ENCODE measurements around the gene HELB.
"Not testable (repeated sequence)": the region's sequence is repeated elsewhere in the genome, so short reads cannot be mapped to it uniquely, and the experiment has no call there.

Gene HELB

DNA sequence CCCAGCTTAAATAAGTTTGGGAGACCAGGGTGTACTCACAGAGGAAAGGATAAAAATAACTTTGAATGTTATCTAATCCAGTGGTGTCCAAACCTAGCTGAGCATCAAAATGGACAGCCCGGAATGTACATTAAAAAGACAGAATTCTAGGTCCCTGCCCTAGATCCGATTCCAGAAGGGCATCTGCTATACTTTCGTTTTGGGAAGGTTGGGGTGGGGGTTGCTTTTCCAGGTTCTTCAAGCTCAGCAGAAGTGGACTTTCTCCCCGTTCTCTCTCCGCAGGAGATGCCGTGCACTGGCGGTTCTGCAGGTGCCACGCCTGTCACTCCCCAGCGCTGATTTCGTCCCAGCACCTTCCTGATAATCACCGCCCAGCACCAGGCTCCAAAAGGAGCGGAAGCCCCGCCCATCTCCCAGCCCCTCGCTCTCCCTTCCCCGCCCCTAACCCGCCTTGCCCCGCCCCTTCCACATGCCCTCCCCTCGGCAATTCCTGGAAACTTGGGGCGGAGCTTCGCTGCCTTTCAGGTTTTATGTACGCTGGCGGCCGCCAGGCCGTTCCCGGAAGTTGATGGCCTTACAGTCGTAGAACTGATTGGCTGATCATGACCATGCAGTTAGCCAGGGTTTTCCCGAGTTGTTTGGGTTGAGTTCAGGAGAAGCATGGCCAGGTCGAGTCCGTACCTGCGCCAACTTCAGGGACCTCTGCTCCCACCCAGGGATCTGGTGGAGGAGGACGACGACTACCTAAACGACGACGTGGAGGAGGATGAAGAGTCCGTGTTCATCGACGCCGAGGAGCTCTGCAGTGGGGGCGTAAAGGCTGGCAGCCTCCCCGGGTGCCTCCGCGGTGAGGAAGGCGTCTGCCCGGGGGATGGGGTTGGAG is at the start of gene HELB:
HELB (plus strand) TSS at position 550 of the 883 bp plus-strand sequence; CDS start at position 661, 111 bp downstream.
- peak in 1 of 2 experiments; percentile 39 for DNase-seq

DNA sequence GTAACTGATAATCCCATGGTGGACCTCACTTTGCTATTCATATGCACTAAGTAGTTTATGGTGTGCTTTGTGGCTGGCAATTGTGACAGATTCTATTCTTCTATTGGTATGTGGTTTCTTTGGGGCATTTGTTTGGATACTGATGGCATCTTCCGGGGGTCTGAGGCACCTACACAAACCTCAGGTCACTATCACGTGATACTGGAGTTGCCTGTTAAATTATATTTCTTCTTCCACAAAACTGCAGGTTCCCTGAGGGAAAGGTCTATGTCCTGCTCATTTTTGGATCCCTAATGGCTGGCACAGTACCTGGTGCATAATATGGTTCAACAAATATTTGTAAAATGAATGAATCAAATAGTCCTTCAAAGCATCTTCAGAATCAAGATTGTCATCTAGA is 49.5 kb upstream of the HELB start:
- DNase-seq, result no peak

DNA sequence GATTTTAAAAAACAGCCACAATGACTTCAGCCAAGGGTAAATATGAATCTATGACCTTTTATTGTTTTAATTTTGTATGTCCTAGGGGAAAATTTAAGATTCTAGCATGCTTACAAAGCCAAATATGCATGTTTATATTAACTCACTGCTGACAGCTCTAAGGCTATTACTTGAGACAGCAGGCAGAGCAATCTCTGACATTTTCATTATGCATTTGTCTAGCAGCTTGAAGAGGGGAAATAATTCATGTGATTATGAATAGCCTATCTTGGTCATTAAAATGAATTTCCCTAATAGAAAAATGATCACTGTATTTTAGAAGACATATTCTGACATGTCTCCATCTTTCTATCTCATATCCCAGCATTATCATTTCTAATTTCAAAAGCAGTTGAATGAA is 46.6 kb upstream of the HELB start:
- no peak for DNase-seq

GRCh38 chr12:66258011-66258410 is 44.3 kb upstream of the HELB start:
- DNase-seq, result no peak

DNA sequence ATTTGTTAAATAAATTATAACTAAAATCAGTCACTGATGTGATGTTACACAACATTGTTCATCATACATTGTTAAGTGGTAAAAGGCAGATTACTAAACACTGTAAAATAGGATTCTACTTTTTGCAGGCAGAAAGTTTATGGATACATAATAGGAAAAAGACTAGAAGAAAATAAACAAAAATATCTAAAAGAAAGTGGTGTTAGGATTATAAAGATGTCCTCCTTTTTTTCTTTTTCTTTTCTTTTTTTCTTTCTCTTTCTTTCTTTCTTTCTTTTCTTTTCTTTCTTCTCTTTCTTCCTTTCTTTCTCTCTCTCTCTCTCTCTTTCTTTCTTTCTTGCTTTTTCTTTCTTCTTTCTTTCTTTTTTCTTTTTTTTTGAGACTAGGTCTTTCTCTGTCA is 39.6 kb upstream of the HELB start:
- DNase-seq, result no peak

DNA sequence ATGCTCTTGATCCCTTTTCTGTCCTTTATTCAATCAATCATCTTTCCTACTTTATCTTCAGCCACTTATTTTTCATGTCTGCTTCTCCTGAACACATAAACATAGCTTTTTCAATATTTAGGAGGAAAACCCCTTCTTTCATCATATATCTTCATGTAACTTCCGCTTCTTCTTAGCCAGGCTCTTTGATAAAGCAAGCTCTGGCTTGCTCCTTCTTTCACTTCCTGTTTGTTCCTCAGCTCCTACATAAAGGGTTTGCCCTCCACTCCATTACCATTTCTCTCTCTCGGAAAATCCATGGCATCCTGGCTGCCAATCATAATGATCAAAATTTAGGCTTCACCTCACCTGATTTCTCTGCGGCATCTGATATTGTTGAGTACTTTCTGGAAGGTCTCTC is 33.7 kb upstream of the HELB start:
- no peak for DNase-seq

- no peak for DNase-seq
Observed at GRCh38 chr12:66269142-66269541, 33.2 kb upstream of the HELB start.

DNA sequence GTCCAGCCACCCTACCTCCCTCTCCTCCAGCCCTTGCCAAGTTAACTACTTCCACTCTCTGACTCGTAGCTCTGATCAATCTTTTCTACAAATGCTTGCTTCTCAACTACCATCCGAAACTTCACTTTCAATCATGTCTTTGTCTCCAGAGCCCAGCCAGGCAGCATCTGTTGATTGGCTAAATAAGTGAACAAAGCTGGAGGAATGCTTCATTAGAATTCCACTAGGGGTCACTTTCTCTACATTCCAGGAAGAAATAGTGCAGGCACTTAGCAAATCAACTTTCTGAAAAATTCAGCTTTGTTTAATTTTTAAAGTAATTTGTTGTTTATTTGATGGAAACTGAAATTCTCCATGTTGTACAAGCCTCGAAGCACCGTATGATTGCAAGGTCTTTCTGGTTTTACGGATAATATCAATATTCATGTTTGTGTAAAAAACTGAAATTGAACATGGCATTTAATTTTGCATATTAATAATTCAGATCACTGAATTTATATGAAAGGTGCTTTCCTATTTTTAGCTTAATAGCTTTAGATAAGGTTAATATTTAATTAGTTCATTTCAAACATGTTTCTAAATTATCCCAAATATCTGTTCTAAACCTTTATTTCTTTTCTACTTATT is 32.4 kb upstream of the HELB start:
- DNase-seq, result no peak

- no peak for DNase-seq
Observed at GRCh38 chr12:66270613-66271012, 31.7 kb upstream of the HELB start.

- no peak for DNase-seq
Observed at GRCh38 chr12:66272650-66273049, 29.6 kb upstream of the HELB start.

DNA sequence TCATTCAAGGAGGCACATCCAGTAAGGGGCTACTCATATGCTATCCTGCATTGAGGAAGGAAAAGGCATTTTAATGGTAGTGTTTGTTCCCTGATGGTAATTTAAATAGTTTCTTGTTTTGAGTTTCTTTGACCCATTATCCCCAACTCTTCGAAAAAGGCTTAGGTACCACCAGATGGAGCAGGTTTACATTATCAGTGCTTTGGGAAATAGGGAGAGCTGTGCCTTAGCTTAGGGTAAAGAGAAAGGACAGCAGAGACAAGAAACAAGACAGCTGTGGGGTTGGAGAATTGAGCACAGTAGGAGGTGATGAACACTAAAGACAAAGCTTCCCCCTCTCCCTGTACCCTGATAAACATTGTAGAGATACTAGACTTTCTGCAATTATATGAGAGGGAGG is 29.1 kb upstream of the HELB start:
- no peak for DNase-seq

- no peak for DNase-seq
Observed at GRCh38 chr12:66275040-66275439, 27.3 kb upstream of the HELB start.

- no peak for DNase-seq
Observed at GRCh38 chr12:66279123-66279712, 23.1 kb upstream of the HELB start.

- DNase-seq, result no peak
Observed at GRCh38 chr12:66280561-66280960, 21.7 kb upstream of the HELB start.

DNA sequence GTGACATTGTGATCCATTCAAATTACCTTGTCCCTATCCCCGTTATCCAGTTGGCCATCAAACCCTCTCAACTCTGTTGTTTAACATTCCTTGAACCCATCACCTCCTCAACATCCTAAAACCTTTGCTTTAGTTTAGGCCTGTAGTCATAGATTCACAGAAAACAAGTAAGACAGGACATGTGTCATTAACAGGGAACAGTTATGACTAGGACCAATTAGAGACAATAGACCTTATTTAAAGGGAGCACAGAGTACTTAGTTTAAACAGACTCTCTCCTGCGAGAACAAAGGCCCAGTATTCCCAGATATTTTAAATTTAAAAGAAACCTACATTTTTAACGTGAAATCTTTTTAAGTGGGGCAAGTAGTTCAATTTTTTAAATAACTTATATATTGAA is 20.0 kb upstream of the HELB start:
- no peak for DNase-seq

DNA sequence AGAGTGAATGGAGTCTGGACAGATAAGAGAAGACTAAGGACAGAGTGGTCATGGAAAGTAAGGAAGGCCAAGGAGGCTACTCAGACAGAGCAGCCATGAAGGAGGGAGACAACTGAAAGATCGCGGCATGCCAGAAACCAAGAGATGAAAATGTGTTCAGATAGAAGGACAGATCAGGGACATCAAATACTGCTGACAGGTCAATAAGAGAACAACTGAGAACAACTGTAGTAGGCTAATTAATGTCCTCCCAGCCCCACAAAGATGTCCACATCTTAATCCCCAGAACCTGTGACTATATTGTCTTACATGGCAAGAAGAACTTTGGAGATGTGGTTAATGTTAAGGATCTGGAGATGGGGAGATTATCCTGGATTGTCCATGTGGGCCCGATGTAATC is 15.0 kb upstream of the HELB start:
- DNase-seq, result no peak

DNA sequence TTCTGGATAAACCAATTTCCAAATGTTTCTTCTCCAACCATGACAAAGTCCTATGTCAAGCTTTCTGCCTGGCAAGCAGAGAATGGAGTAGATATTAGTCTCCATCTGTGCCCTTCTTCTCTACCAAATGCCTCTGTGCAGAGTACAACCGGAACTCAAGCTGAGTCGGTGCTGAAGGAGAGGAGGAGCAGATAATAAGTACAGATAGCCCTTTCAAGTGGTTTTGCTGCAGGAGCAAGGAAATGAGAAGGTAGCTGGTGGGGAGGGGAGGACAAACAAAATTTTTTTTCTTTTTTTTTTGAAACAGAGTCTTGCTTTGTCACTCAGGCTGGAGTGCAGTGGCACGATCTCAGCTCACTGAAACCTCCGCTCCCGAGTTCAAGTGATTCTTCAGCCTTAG is 14.2 kb upstream of the HELB start:
- DNase-seq, result no peak

- no peak for DNase-seq
Observed at GRCh38 chr12:66289485-66289884, 12.8 kb upstream of the HELB start.

GRCh38 chr12:66290716-66291200 is 11.5 kb upstream of the HELB start:
- DNase-seq, result no peak

- DNase-seq, result no peak
Observed at GRCh38 chr12:66296176-66296683, 6.1 kb upstream of the HELB start.

GRCh38 chr12:66297080-66297479 is 5.2 kb upstream of the HELB start:
- DNase-seq, result no peak

DNA sequence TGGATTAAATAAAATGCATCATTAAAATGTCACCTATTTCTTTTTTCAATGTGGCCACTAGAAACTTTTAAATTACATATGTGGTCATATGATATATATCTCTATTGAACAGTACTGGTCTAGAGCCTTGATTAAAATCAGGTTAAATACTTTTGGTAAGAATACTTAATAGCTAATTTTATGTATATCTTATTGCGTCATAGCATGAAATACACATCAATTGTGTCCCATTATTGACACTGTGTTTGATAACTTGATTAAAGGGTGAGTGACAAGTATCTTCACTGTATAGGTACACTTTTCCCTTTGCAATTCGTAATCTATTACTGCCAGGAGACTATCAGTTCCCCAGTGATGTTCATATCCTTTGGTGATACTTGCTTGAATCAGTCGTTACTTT is 4.4 kb upstream of the HELB start:
- no peak for DNase-seq

GRCh38 chr12:66302827-66303169 is 505 bp downstream of the HELB start:
- DNase-seq, result no peak

GRCh38 chr12:66303316-66303804 is 1.1 kb downstream of the HELB start:
- not testable (repeated sequence) for DNase-seq
